OCI-LY1 (cell line): Measurements from ENCODE around the gene STX8.
"Not testable (repeated sequence)": the region's sequence is repeated elsewhere in the genome, so short reads cannot be mapped to it uniquely, and the experiment has no call there.

ENCODE experiments used
- H2AFZ ChIP-seq: fragments of 200-600 bp; sonication (generic), shearing (Covaris generic); 2 replicates; pipeline ENCODE4 v1.6.0; 2014; ENCODE audit warnings: antibody characterized with exemption, mild to moderate bottlenecking, low read length
- H3F3A ChIP-seq: fragments of 200-600 bp; sonication (generic), shearing (Covaris generic); 2 replicates; pipeline ENCODE4 v1.6.0; 2014; ENCODE audit warnings: mild to moderate bottlenecking, antibody characterized with exemption, low read length, moderate library complexity; ENCODE audit not compliant: insufficient read depth
- H3K27ac ChIP-seq: fragments of 200-600 bp; sonication (generic); 2 replicates; pipeline ENCODE4 v1.5.1; 2014; ENCODE audit warnings: low read length, mixed run types, mild to moderate bottlenecking, low read depth; ENCODE audit not compliant: poor library complexity, severe bottlenecking
- H3K27me3 ChIP-seq: fragments of 200-600 bp; sonication (generic); 2 replicates; pipeline ENCODE4 v1.6.0; 2014; ENCODE audit warnings: antibody characterized with exemption, mild to moderate bottlenecking, low read length, moderate library complexity; ENCODE audit not compliant: insufficient read depth
- H3K36me3 ChIP-seq: fragments of 200-600 bp; sonication (generic); 2 replicates; pipeline ENCODE4 v1.6.1; 2014; ENCODE audit warnings: mild to moderate bottlenecking, antibody characterized with exemption, low read length, moderate library complexity, mixed read lengths; ENCODE audit not compliant: insufficient read depth
- H3K4me1 ChIP-seq: fragments of 200-600 bp; sonication (generic); 2 replicates; pipeline ENCODE4 v1.5.1; 2014; ENCODE audit warnings: mild to moderate bottlenecking, low read length, moderate library complexity; ENCODE audit not compliant: insufficient read depth, severe bottlenecking
- H3K4me2 ChIP-seq: fragments of 200-600 bp; sonication (generic), shearing (Covaris generic); 2 replicates; pipeline ENCODE4 v1.6.1; 2014; ENCODE audit warnings: low read length
- H3K4me3 ChIP-seq: fragments of 200-600 bp; sonication (generic); 2 replicates; pipeline ENCODE4 v1.5.1; 2014; ENCODE audit warnings: low read length, low read depth, mild to moderate bottlenecking, mixed read lengths; ENCODE audit not compliant: poor library complexity, severe bottlenecking
- H3K79me2 ChIP-seq: fragments of 200-600 bp; shearing (Covaris generic); 2 replicates; pipeline ENCODE4 v1.6.1; 2016; ENCODE audit warnings: mixed run types, low read length, mixed read lengths; ENCODE audit not compliant: insufficient read depth
- H3K9ac ChIP-seq: fragments of 200-600 bp; sonication (generic), shearing (Covaris generic); 2 replicates; pipeline ENCODE4 v1.6.1; 2014; ENCODE audit warnings: mild to moderate bottlenecking, low read length, mixed read lengths
- H3K9me2 ChIP-seq: fragments of 200-600 bp; sonication (generic), shearing (Covaris generic); 2 replicates; pipeline ENCODE4 v1.6.1; 2014; ENCODE audit warnings: low read depth, mild to moderate bottlenecking, low read length, mixed read lengths
- H3K9me3 ChIP-seq: fragments of 200-600 bp; shearing (Covaris generic); 2 replicates; pipeline ENCODE4 v1.6.1; 2014; ENCODE audit warnings: low read length, mixed read lengths
- H4K20me1 ChIP-seq: fragments of 200-600 bp; sonication (generic), shearing (Covaris generic); 2 replicates; pipeline ENCODE4 v1.6.0; 2016; ENCODE audit warnings: mild to moderate bottlenecking, low read length; ENCODE audit not compliant: insufficient read depth
- EZH2 ChIP-seq: fragments of 200-600 bp; sonication (generic), shearing (Covaris generic); IDR thresholded peaks from 2 replicates; pipeline ENCODE4 v1.8.0; 2017; ENCODE audit warnings: borderline replicate concordance, mixed run types, mild to moderate bottlenecking, antibody characterized with exemption, low read length, moderate library complexity, mixed read lengths
- TF ChIP-seq, protein P1 (sequence below): fragments of 200-600 bp; sonication (generic), shearing (Covaris generic); IDR thresholded peaks from 2 replicates; pipeline ENCODE4 v1.5.1; 2017; ENCODE audit warnings: mild to moderate bottlenecking, antibody characterized with exemption, low read length, moderate library complexity, mixed read lengths

STX8 gene

DNA sequence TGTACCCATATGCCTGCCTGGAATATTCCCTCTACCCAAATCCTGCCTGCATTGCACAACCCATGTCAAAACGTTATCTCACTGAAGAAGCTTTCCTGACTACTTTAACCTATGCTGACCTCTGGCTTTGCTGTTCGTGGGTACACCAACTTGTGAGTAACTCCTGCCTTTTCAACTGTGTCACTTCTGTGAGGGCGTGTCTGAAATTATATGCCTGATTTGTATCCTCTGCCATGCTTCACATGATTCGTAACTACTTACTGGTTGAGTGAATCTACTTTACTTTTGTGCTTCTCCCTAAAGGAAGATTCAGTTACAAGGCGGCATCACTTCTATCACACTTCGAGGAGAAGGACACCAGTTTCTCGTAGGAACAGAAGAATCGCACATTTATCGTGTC is 36.4 kb upstream of the STX8 start:
- H3K4me3 ChIP-seq, result no peak overlapping the region
- no peak for TF ChIP-seq EZH2
- TF ChIP-seq, protein P1, sequence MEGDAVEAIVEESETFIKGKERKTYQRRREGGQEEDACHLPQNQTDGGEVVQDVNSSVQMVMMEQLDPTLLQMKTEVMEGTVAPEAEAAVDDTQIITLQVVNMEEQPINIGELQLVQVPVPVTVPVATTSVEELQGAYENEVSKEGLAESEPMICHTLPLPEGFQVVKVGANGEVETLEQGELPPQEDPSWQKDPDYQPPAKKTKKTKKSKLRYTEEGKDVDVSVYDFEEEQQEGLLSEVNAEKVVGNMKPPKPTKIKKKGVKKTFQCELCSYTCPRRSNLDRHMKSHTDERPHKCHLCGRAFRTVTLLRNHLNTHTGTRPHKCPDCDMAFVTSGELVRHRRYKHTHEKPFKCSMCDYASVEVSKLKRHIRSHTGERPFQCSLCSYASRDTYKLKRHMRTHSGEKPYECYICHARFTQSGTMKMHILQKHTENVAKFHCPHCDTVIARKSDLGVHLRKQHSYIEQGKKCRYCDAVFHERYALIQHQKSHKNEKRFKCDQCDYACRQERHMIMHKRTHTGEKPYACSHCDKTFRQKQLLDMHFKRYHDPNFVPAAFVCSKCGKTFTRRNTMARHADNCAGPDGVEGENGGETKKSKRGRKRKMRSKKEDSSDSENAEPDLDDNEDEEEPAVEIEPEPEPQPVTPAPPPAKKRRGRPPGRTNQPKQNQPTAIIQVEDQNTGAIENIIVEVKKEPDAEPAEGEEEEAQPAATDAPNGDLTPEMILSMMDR, result no peak
- H3K79me2 ChIP-seq, result no peaks in the 10 kb centered on the region
- H3K9ac ChIP-seq, result no peak overlapping the region
- no peaks in the 10 kb centered on the region for H3K9me3 ChIP-seq
- no peaks in the 10 kb centered on the region for H3F3A ChIP-seq
- no peak overlapping the region for H3K4me2 ChIP-seq
- no peaks in the 10 kb centered on the region for H3K27me3 ChIP-seq
- H3K36me3 ChIP-seq, result no peaks in the 10 kb centered on the region
- H3K4me1 ChIP-seq, result no peaks in the 10 kb centered on the region
- H3K9me2 ChIP-seq, result no peaks in the 10 kb centered on the region
- H2AFZ ChIP-seq, result no peak overlapping the region
- no peak overlapping the region for H3K27ac ChIP-seq
- no peaks in the 10 kb centered on the region for H4K20me1 ChIP-seq

DNA sequence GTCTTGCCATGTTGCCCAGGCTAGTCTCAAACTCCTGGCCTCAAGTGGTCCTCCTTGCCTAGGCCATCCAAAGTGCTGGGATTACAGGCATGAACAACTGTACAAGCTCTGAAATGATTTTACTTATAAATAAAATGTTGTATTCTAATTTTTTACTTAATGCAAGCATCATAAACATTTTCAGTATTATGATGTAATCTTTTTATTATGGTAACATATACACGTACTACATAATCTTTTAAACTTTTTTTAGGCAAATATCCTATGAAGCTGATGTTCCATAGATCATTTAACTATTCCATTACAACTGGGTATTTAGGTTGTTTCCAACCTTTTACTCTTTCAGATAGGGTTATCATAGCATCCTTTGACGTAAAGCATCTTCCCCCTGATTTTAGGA is 35.9 kb upstream of the STX8 start:
- Histone ChIP-seq H3K4me1 (no peaks in the 10 kb centered on the region), H3K27me3 (no peaks in the 10 kb centered on the region), H3K9me3 (no peaks in the 10 kb centered on the region), H3K9me2 (no peaks in the 10 kb centered on the region), H4K20me1 (no peaks in the 10 kb centered on the region), H3K36me3 (no peaks in the 10 kb centered on the region), H3K79me2 (no peaks in the 10 kb centered on the region), H3K4me2 (no peak overlapping the region), H3K4me3 (no peak overlapping the region), H3F3A (no peaks in the 10 kb centered on the region), H2AFZ (no peak overlapping the region), H3K9ac (no peak overlapping the region), H3K27ac (no peak overlapping the region)
- no peak for TF ChIP-seq EZH2
- TF ChIP-seq, protein P1, result no peak

DNA sequence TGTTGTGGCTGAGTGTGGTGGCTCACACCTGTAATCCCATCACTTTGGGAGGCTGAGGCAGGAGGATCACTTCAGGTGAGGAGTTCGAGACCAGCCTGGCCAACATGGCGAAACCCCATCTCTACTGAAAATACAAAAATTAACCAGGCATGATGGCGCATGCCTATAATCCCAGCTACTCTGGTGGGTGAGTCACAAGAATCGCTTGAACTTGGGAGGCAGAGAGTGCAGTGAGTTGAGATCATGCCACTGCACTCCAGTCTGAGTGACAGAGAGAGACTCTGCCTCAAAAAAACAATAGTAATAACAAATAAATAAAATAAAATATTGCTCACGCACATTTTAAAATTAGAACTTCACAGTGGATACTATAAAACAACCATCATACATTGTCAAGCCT is 31.4 kb upstream of the STX8 start:
- not testable (repeated sequence) for H3K4me3 ChIP-seq

DNA sequence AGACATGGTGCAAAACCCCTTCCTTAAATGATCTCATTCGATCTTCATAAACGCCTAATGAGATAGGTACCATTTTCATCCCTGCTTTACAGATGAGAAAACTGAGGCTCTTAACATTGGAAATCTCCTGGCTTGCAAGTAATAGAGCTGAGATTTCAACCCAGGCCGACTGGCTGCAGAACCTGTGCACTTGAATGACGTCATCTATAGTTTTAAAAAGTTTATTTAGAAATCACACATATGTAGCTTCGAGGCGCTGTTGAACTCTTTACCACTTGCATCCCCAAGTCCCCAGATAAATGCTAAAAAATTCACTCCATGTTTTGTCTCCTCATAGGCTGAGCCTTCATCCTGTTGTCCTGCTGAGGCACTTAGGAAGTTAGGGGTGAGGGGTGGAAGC is 30.8 kb upstream of the STX8 start:
- Histone ChIP-seq H3K79me2 (no peaks in the 10 kb centered on the region), H3K9ac (no peak overlapping the region), H3K27ac (no peak overlapping the region), H2AFZ (no peak overlapping the region), H3K4me2 (no peak overlapping the region), H3K4me1 (no peaks in the 10 kb centered on the region), H3K9me2 (no peaks in the 10 kb centered on the region), H3K4me3 (no peak overlapping the region), H4K20me1 (no peaks in the 10 kb centered on the region), H3K9me3 (no peaks in the 10 kb centered on the region), H3K36me3 (no peaks in the 10 kb centered on the region), H3F3A (no peaks in the 10 kb centered on the region), H3K27me3 (no peaks in the 10 kb centered on the region)
- TF ChIP-seq, protein P1, result no peak
- TF ChIP-seq EZH2, result no peak

More for the DNA sequence above, 31.4 kb upstream of the STX8 start:
- not testable (repeated sequence) for H3K4me1 ChIP-seq, H3K27me3 ChIP-seq, H3K27ac ChIP-seq, H3K9ac ChIP-seq, H3F3A ChIP-seq, H3K9me2 ChIP-seq, H3K36me3 ChIP-seq, H3K9me3 ChIP-seq, H3K4me2 ChIP-seq, H4K20me1 ChIP-seq, H2AFZ ChIP-seq, H3K79me2 ChIP-seq

DNA sequence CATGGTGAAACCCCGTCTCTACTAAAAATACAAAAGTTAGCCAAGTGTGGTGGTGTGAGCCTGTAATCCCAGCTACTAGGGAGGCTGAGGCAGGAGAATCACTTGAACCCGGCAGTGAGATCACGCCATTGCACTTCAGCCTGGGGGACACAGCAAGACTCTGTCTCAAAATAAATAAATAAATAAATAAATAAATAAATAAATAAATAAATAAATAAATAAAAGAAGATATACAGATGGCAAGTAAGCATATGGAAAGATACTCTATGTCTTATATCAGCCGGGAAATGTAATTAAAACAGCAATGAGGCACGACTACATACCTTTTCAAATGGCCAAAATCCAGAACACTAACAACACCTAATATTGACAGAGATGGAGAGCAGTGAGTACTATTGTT is 29.0 kb upstream of the STX8 start:
- H3K4me2 ChIP-seq, H3K9ac ChIP-seq, H3K79me2 ChIP-seq, H3K36me3 ChIP-seq, H2AFZ ChIP-seq, H3F3A ChIP-seq, H3K9me3 ChIP-seq, H4K20me1 ChIP-seq, H3K4me1 ChIP-seq, H3K4me3 ChIP-seq, H3K27ac ChIP-seq, H3K9me2 ChIP-seq, H3K27me3 ChIP-seq: not testable (repeated sequence)
